GM21360 (cell line): ENCODE measurements around the gene GAK.

ENCODE experiments used
- ATAC-seq: cut with Tn5 transposase; IDR thresholded peaks from one replicate; pipeline ENCODE4 v1.9.1; 2021; ENCODE audit warnings: mild to moderate bottlenecking, moderate library complexity; ENCODE audit not compliant: unreplicated experiment

Gene GAK

GRCh38 chr4:855880-856224 is 76.3 kb downstream of the GAK start:
- no peak for ATAC-seq

GRCh38 chr4:854356-854755 is 77.8 kb downstream of the GAK start:
- ATAC-seq, result no peak

GRCh38 chr4:853416-853781 is 78.7 kb downstream of the GAK start:
- no peak for ATAC-seq

- ATAC-seq, result no peak
Measured at GRCh38 chr4:851701-852430, 80.2 kb downstream of the GAK start.

- no peak for ATAC-seq
Measured at GRCh38 chr4:850323-850945, 81.7 kb downstream of the GAK start.

GRCh38 chr4:849478-850175 is 82.5 kb downstream of the GAK start:
- ATAC-seq, result no peak

- ATAC-seq, result no peak
Measured at GRCh38 chr4:848803-849477, 83.2 kb downstream of the GAK start.

- ATAC-seq, result no peak
Measured at GRCh38 chr4:848307-848691, 83.8 kb downstream of the GAK start.

GRCh38 chr4:845836-846251 is 86.3 kb downstream of the GAK start:
- ATAC-seq, result no peak

GRCh38 chr4:845233-845835 is 86.8 kb downstream of the GAK start:
- no peak for ATAC-seq

GRCh38 chr4:844752-845232 is 87.3 kb downstream of the GAK start:
- no peak for ATAC-seq

GRCh38 chr4:839675-840443 is 92.3 kb downstream of the GAK start:
- ATAC-seq, result no peak

- no peak for ATAC-seq
Measured at GRCh38 chr4:837772-838171, 94.3 kb downstream of the GAK start.

GRCh38 chr4:836750-837301 is 95.3 kb downstream of the GAK start:
- ATAC-seq, result no peak

- no peak for ATAC-seq
Measured at GRCh38 chr4:836003-836511, 96.1 kb downstream of the GAK start.

GRCh38 chr4:835148-836002 is 96.7 kb downstream of the GAK start:
- ATAC-seq, result no peak

GRCh38 chr4:834368-835147 is 97.6 kb downstream of the GAK start:
- ATAC-seq, result no peak

- no peak for ATAC-seq
Measured at GRCh38 chr4:833731-834367, 98.3 kb downstream of the GAK start.
